Retina (tissue), 1 donor: ENCODE data around the gene NLRC4.
"Not testable (repeated sequence)": the region's sequence is repeated elsewhere in the genome, so short reads cannot be mapped to it uniquely, and the experiment has no call there.

Experiments used
- DNase-seq: peaks from one replicate; pipeline ENCODE4 v3.0.0-alpha.2; 2016

The NLRC4 gene

GRCh38 chr2:32237996-32238395 is 26.7 kb downstream of the NLRC4 start:
- peak; percentile 10 for DNase-seq

GRCh38 chr2:32237488-32237887 is 27.2 kb downstream of the NLRC4 start:
- DNase-seq: no peak

GRCh38 chr2:32235315-32235714 is 29.4 kb downstream of the NLRC4 start:
- DNase-seq: peak; percentile 6

- DNase-seq: no peak
Observed at GRCh38 chr2:32231959-32232358, 32.7 kb downstream of the NLRC4 start.

- DNase-seq: no peak
Observed at GRCh38 chr2:32229635-32230034, 35.1 kb downstream of the NLRC4 start.

- no peak for DNase-seq
Observed at GRCh38 chr2:32228181-32228580, 36.5 kb downstream of the NLRC4 start.

- DNase-seq: no peak
Observed at GRCh38 chr2:32227492-32227891, 37.2 kb downstream of the NLRC4 start.

- no peak for DNase-seq
Observed at GRCh38 chr2:32222966-32223365, 41.7 kb downstream of the NLRC4 start.

- DNase-seq: no peak
Observed at GRCh38 chr2:32220445-32220844, 44.2 kb downstream of the NLRC4 start.

- no peak for DNase-seq
Observed at GRCh38 chr2:32212295-32212694, 52.4 kb downstream of the NLRC4 start.

- DNase-seq: no peak
Observed at GRCh38 chr2:32210767-32211408, 53.8 kb downstream of the NLRC4 start.

- DNase-seq: not testable (repeated sequence)
Observed at GRCh38 chr2:32203428-32203827, 61.3 kb downstream of the NLRC4 start.

GRCh38 chr2:32200814-32201213 is 63.9 kb downstream of the NLRC4 start:
- DNase-seq: no peak

GRCh38 chr2:32192418-32192817 is 72.3 kb downstream of the NLRC4 start:
- DNase-seq: no peak

GRCh38 chr2:32189011-32189410 is 75.7 kb downstream of the NLRC4 start:
- DNase-seq: no peak

GRCh38 chr2:32182667-32183066 is 82.0 kb downstream of the NLRC4 start:
- DNase-seq: no peak
